Endothelial cell of umbilical vein (primary cell): ENCODE measurements around the gene FAM200A. TPM values are rescaled to one million over a fixed set of nuclear protein-coding genes. Genes with fewer than 3 reads are reported as not detected.

Experiments used
- BruUV-seq: library from RNA; stranded (reverse); fragments of 400-500 nt; replicated peaks from 2 replicates; lab custom pipeline; 2021; lab: Mats Ljungman, UMichigan
- CTCF ChIA-PET: fragments of 300-600, 350-600 bp; sonication (Branson Sonifier 250); formaldehyde crosslinking; loops from one replicate; lab custom pipeline; 2021; ENCODE audit warnings: antibody characterized with exemption, inconsistent platforms; lab: Charles Lee
- POLR2A ChIA-PET: fragments of 300-600, 350-600 bp; sonication (Branson Sonifier 250); formaldehyde crosslinking; loops from one replicate; lab custom pipeline; 2021; ENCODE audit warnings: antibody characterized with exemption, inconsistent platforms; lab: Charles Lee
- DNase-seq: peaks from one replicate; pipeline ENCODE4 v3.0.0-alpha.2; 2011; ENCODE audit warnings: low read depth, low spot score
- FAIRE-seq: peaks from 2 replicates; lab custom pipeline; 2011; peaks lifted over from hg19 to GRCh38; lab: Jason Lieb, UNC
- H2AFZ ChIP-seq: 2 replicates; pipeline ENCODE4 v1.6.0; 2012; ENCODE audit warnings: low read depth, low read length, control low read depth, inconsistent platforms
- H3K27ac ChIP-seq: 2 replicates; pipeline ENCODE4 v1.5.1; 2011; ENCODE audit warnings: low read depth, mild to moderate bottlenecking, control low read depth, low read length, moderate library complexity; ENCODE audit not compliant: insufficient read depth
- H3K27me3 ChIP-seq, 2 experiments: 2 replicates each; pipeline versions ENCODE4 v1.6.0 to v1.6.1; 2011; ENCODE audit warnings: low read length in 2 of 2, mixed read lengths in 1 of 2; ENCODE audit not compliant: control insufficient read depth in 2 of 2, insufficient read depth in 2 of 2
- H3K36me3 ChIP-seq, 2 experiments: 2 replicates in 1 of 2; 3 replicates in 1 of 2; pipeline ENCODE4 v1.5.1; 2011; ENCODE audit warnings: low read length in 2 of 2, mild to moderate bottlenecking in 1 of 2, moderate library complexity in 1 of 2; ENCODE audit not compliant: control insufficient read depth in 2 of 2, insufficient read depth in 2 of 2; ENCODE audit errors: extremely low read depth in 1 of 2
- H3K4me1 ChIP-seq: 3 replicates; pipeline ENCODE4 v1.5.1; 2011; ENCODE audit warnings: mild to moderate bottlenecking, low read length; ENCODE audit not compliant: control insufficient read depth, insufficient read depth; ENCODE audit errors: extremely low read depth
- H3K4me2 ChIP-seq: 2 replicates; pipeline ENCODE4 v1.6.1; 2011; ENCODE audit warnings: low read length, control low read depth, mixed read lengths; ENCODE audit not compliant: insufficient read depth
- H3K4me3 ChIP-seq, 3 experiments: fragments of 200-600 bp in 1 of 3; sonication (generic), shearing (Covaris generic) in 1 of 3; replicated peaks in 1 of 3; 2 replicates each; pipeline ENCODE4 v1.5.1; 2011 to 2016; ENCODE audit warnings: control low read depth in 3 of 3, low read length in 3 of 3, mild to moderate bottlenecking in 2 of 3, inconsistent platforms in 1 of 3, low read depth in 1 of 3, moderate library complexity in 1 of 3; ENCODE audit not compliant: insufficient read depth in 1 of 3
- H3K79me2 ChIP-seq: 2 replicates; pipeline ENCODE4 v1.6.0; 2012; ENCODE audit warnings: low read length, inconsistent platforms; ENCODE audit not compliant: control insufficient read depth, insufficient read depth
- H3K9ac ChIP-seq: replicated peaks from 2 replicates; pipeline ENCODE3; 2011; ENCODE audit warnings: low read length, control low read depth; ENCODE audit not compliant: insufficient read depth; ENCODE audit errors: extremely low read depth
- H3K9me1 ChIP-seq: replicated peaks from 3 replicates; pipeline ENCODE4 v1.6.0; 2011; ENCODE audit warnings: mild to moderate bottlenecking, low read length; ENCODE audit not compliant: control insufficient read depth, insufficient read depth; ENCODE audit errors: extremely low read depth
- H3K9me3 ChIP-seq: replicated peaks from 2 replicates; pipeline ENCODE4 v1.5.1; 2012; ENCODE audit warnings: low read length, inconsistent platforms; ENCODE audit not compliant: control insufficient read depth, insufficient read depth
- H4K20me1 ChIP-seq: replicated peaks from 2 replicates; pipeline ENCODE3; 2011; ENCODE audit warnings: mild to moderate bottlenecking, low read length; ENCODE audit not compliant: control insufficient read depth, insufficient read depth; ENCODE audit errors: extremely low read depth
- CTCF ChIP-seq, 2 donors: IDR thresholded peaks; 1 replicate in 1 of 2; 2 replicates in 1 of 2; pipeline ENCODE4 v1.5.1; 2011; ENCODE audit warnings: low read length in 2 of 2, mild to moderate bottlenecking in 2 of 2, moderate library complexity in 2 of 2, control low read depth in 1 of 2, inconsistent platforms in 1 of 2, low read depth in 1 of 2; ENCODE audit not compliant: insufficient read depth in 1 of 2; ENCODE audit errors: extremely low read depth in 1 of 2
- EZH2 ChIP-seq: IDR thresholded peaks from 2 replicates; pipeline ENCODE4 v1.6.1; 2012; ENCODE audit warnings: borderline replicate concordance, low read depth, mild to moderate bottlenecking, moderate library complexity, low read length, inconsistent platforms; ENCODE audit not compliant: severe bottlenecking
- FOS ChIP-seq: IDR thresholded peaks from 2 replicates; pipeline ENCODE4 v1.6.1; 2011; ENCODE audit warnings: mild to moderate bottlenecking, low read length, moderate library complexity, borderline replicate concordance; ENCODE audit not compliant: insufficient read depth
- dilution Hi-C: fragments of 300-500 bp; cut with MboI; formaldehyde crosslinking; loops from one replicate; pipeline ENCODE4 v1.15.0; 2019; ENCODE audit warnings: low sequenced_read_pairs; ENCODE audit not compliant: extremely low pct_ligation_motif_present
- intact Hi-C: fragments of 100-400 bp; cut with micrococcal nuclease; formaldehyde crosslinking; loops from one replicate; pipeline ENCODE4 v1.10.0; 2022
- polyA plus RNA-seq, 4 experiments: library from polyadenylated mRNA; depleted of rRNA in 3 of 4; stranded (reverse) in 3 of 4; unstranded in 1 of 4; fragments of >200 nt; gene quantifications; 2 replicates each; pipeline versions ENCODE4 v1.2.1 to v1.2.3, GENCODE V29; 2011 to 2012; ENCODE audit warnings: missing spikeins in 1 of 4
- total RNA-seq: library from RNA; stranded (reverse); gene quantifications from 2 replicates; pipeline ENCODE4 v1.2.3, GENCODE V29; 2021

FAM200A gene
- total and polyA plus RNA-seq, 2 donors (not counting 3 experiments of a cell fraction or from before 2014, with no cell fraction given), result 2.1 to 3.6 TPM

- Histone ChIP-seq H3K27me3 (peaks cover 0 to 2% of the 10 kb centered on the region in 2 experiments), H4K20me1 (no peaks in the 10 kb centered on the region), H3K4me2 (peak overlapping the region; percentile 86), H3K27ac (no peak overlapping the region), H3K9ac (no peak overlapping the region), H3K4me3 (peak overlapping the region; percentile 28 to 33 (median 31)), H3K9me3 (no peaks in the 10 kb centered on the region), H3K9me1 (no peaks in the 10 kb centered on the region), H3K79me2 (no peaks in the 10 kb centered on the region), H3K4me1 (peaks cover 6% of the 10 kb centered on the region), H2AFZ (peak overlapping the region; percentile 98), H3K36me3 (no peaks in the 10 kb centered on the region)
- intact Hi-C loops (no loop called here), dilution Hi-C loops (no loop called here)
- FAIRE-seq, result peak; percentile 62
- ChIA-PET CTCF (interaction anchor here (0.8 to 2.1 kb wide), 8 partner anchors 9 to 211 kb away, joined by 3 to 10 read pairs (median 6); partner anchors contain the start of genes CPSF4, PTCD1 and ZSCAN25), POLR2A (no interaction called here)
- DNase-seq, result peak; percentile 50
- BruUV-seq, result no TSS peak
- TF ChIP-seq EZH2 (peak; percentile 38), CTCF (IDR thresholded peaks at IDR 0.05; ENCODE audit: extremely low read depth in 1 of 2, insufficient read depth in 1 of 2, low read depth in 1 of 2, low read length in 2 of 2) (peak; percentile 40 to 68), FOS (no peak)
Observed at GRCh38 chr7:99579956-99580777, 28.3 kb upstream of the FAM200A start.
